Stimulated activated naive CD8-positive, alpha-beta T cell treated with anti-CD3 and anti-CD28 coated beads, Interleukin-15, Interleukin-2, amounts not matched to agents 100 ng/mL and 50 ng/mL, for 24 hours (primary cell): ENCODE measurements around the gene RGS8.
A peak's percentile ranks its signal among the peaks of the same experiment; 100 is the strongest.
"Not testable (repeated sequence)": the region's sequence is repeated elsewhere in the genome, so short reads cannot be mapped to it uniquely, and the experiment has no call there.

Experiments
- H3K27ac Mint-ChIP-seq: one replicate; pipeline ENCODE4 v1.8.0; 2021; ENCODE audit warnings: mild to moderate bottlenecking, mixed read lengths
- H3K27me3 Mint-ChIP-seq: one replicate; pipeline ENCODE4 v1.8.0; 2021; ENCODE audit warnings: mixed read lengths
- H3K36me3 Mint-ChIP-seq: one replicate; pipeline ENCODE4 v1.8.0; 2021; ENCODE audit warnings: low read depth, mixed read lengths
- H3K4me1 Mint-ChIP-seq: one replicate; pipeline ENCODE4 v1.8.0; 2021; ENCODE audit warnings: low read depth, mixed read lengths
- H3K4me3 Mint-ChIP-seq: one replicate; pipeline ENCODE4 v1.8.0; 2021; ENCODE audit warnings: mild to moderate bottlenecking, mixed read lengths
- H3K9me3 Mint-ChIP-seq: one replicate; pipeline ENCODE4 v1.8.0; 2021; ENCODE audit warnings: mixed read lengths

Gene RGS8

GRCh38 chr1:182713492-182713891 is 29.1 kb upstream of the RGS8 start:
- Mint-ChIP-seq H3K4me3 (peak overlapping the region; percentile 54), H3K27me3 (no peaks in the 10 kb centered on the region), H3K36me3 (no peaks in the 10 kb centered on the region), H3K9me3 (no peaks in the 10 kb centered on the region), H3K27ac (peak overlapping the region; percentile 86), H3K4me1 (peaks cover 81% of the 10 kb centered on the region)

GRCh38 chr1:182709855-182710254 is 25.5 kb upstream of the RGS8 start:
- Mint-ChIP-seq H3K27me3 (no peaks in the 10 kb centered on the region), H3K4me3 (no peak overlapping the region), H3K36me3 (no peaks in the 10 kb centered on the region), H3K27ac (peak overlapping the region; percentile 58), H3K9me3 (no peaks in the 10 kb centered on the region), H3K4me1 (peaks cover 50% of the 10 kb centered on the region)

- no peaks in the 10 kb centered on the region for H3K9me3 Mint-ChIP-seq
- no peaks in the 10 kb centered on the region for H3K36me3 Mint-ChIP-seq
- H3K27me3 Mint-ChIP-seq = no peaks in the 10 kb centered on the region
- H3K27ac Mint-ChIP-seq = peak overlapping the region; percentile 42
- peaks cover 44% of the 10 kb centered on the region for H3K4me1 Mint-ChIP-seq
- no peak overlapping the region for H3K4me3 Mint-ChIP-seq
Observed at GRCh38 chr1:182709225-182709764, 24.9 kb upstream of the RGS8 start.

DNA sequence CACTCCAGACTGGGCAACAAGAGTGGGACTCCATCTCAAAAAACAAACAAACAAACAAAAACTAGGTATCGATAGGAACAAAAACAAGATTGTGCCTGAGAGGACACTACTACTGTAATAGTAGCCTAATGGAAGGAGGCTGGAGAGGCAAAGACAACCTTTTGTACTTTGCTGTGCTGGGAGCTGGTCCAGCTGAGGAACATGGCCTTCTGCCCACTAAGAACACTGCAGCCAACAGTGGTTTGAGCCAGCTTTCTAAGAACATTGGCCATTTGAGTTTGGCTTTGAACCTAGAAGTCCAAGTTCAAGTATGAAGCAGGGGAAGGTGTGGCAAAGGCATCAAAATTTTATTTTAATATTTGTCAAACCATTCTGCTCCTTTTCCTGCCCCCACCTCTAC is 22.7 kb upstream of the RGS8 start:
- Mint-ChIP-seq H3K36me3 (no peaks in the 10 kb centered on the region), H3K9me3 (no peaks in the 10 kb centered on the region), H3K4me1 (peaks cover 24% of the 10 kb centered on the region), H3K4me3 (no peak overlapping the region), H3K27ac (no peak overlapping the region), H3K27me3 (no peaks in the 10 kb centered on the region)

- H3K9me3 Mint-ChIP-seq = no peaks in the 10 kb centered on the region
- H3K4me3 Mint-ChIP-seq = no peak overlapping the region
- H3K4me1 Mint-ChIP-seq = peaks cover 15% of the 10 kb centered on the region
- H3K27me3 Mint-ChIP-seq = peaks cover 19% of the 10 kb centered on the region
- H3K27ac Mint-ChIP-seq = no peak overlapping the region
- H3K36me3 Mint-ChIP-seq = no peaks in the 10 kb centered on the region
Observed at GRCh38 chr1:182704677-182705076, 20.3 kb upstream of the RGS8 start.

DNA sequence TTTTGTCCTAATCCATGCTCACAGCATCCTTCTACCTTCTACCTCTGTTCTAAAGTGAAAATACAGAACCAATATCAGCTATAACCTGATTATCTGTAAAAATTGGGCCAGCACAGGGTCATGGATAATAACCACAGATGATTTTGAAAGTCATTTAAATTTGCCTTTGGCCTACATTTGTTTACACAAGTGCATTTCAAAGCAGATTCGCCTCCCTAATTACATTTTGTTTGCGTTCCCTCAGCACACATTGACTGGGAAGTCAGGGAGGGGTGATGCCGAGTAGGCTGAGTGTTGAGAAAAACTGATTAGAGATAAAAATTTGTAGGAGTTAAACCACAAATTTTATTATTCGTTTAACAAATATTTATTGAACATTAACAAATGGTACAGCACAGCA is 19.2 kb upstream of the RGS8 start:
- Mint-ChIP-seq H3K4me3 (no peak overlapping the region), H3K4me1 (peaks cover 4% of the 10 kb centered on the region), H3K9me3 (no peaks in the 10 kb centered on the region), H3K27me3 (peaks cover 31% of the 10 kb centered on the region), H3K36me3 (no peaks in the 10 kb centered on the region), H3K27ac (no peak overlapping the region)

DNA sequence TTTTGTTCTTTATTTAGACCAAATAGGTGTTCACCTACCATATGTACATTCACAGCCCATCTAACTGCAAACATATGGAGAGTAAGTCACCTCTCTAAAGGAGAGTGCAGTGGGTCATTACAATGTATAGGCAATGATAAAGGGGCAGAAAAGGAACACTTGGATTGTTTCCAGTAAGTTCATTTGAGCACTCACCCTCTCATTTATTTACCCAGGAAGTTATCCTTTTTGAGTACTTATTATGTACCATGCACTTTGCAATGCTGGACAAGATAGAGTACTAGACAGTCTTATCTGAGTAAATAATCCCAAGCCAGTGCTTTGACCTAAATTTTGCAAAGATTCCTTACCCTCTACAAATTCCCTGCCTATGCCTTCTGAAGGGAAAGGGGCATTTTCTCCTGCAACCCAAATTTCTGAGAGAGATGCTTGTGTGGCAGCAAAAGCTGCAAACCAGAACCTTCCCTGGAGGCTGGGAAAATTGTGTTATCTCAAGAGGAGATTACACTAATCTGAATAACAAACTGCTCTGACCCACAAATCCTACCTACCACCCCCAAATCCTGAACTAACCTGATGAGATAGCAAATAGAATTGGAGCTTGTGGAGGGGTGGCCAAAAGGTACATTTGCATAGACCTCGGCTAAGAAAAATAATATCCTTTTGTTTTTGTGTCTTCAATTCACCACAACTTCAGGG is 18.6 kb upstream of the RGS8 start:
- H3K4me3 Mint-ChIP-seq = no peak overlapping the region
- no peaks in the 10 kb centered on the region for H3K36me3 Mint-ChIP-seq
- H3K4me1 Mint-ChIP-seq = no peaks in the 10 kb centered on the region
- H3K27ac Mint-ChIP-seq = no peak overlapping the region
- peaks cover 36% of the 10 kb centered on the region for H3K27me3 Mint-ChIP-seq
- no peaks in the 10 kb centered on the region for H3K9me3 Mint-ChIP-seq

DNA sequence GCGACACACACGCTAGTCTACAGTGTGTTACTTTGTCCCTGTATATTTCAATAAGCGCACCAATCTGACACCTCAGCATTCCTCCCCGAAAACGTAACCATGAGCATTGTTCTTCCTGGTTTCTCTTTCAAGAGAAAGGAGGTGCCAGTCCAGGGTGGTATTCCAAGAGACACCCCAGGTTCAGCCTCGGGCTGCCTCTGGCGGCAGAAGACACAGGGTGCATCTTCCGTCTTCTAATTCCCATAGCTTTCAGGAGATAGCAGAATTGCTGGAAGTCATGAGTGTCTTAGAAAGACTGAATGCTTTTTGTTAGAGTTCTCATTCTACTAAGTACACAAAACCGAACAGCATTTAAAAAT is 15.9 kb upstream of the RGS8 start:
- H3K4me3 Mint-ChIP-seq = no peak overlapping the region
- H3K4me1 Mint-ChIP-seq = no peaks in the 10 kb centered on the region
- no peaks in the 10 kb centered on the region for H3K9me3 Mint-ChIP-seq
- H3K27ac Mint-ChIP-seq = no peak overlapping the region
- no peaks in the 10 kb centered on the region for H3K36me3 Mint-ChIP-seq
- peaks cover 56% of the 10 kb centered on the region for H3K27me3 Mint-ChIP-seq

DNA sequence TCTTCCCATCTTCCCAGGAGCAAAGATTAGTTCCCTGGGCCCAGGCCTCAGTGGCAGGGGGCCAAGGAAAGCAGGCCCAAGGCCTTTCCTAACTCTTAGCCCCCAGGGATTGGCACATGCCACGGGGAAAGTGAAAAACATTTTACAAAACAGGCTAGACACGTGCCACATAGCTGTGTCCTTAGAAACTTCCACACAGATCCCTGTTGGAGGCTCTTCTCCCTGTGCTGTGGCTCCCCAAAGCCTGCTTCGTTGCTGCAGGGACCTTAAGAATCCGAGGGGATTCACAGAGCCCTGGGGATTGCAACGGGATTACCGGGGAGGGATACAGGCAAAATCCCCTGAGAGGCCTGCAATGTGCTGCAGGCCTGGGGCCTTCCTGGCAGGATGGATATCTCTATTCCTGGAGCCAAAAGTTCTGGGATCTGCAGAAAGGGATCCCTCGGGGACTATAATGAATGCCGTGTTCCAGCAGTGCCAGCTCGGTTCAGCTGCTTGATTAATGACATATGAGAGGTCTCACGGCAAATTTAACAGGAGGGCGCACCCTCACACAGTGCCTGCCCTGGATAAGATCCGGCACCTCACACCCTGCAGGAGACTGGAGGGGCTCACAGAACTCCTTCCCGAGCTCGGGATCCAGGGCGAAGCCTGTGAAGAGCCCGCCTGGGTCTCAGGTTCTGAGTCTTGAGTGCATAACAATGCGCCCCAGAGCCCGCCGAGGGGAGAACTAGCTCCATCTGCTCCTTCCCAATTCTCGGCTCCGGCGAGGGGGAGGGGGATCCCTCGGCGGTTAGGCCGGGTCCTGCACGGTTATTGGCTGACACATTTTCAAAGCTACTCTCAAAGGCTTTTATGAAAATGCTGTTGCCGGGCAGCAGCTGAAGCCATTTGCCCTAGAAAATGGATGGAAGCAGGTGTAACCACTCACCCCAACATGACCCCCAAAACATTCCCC is 15.3 kb upstream of the RGS8 start:
- no peak overlapping the region for H3K27ac Mint-ChIP-seq

GRCh38 chr1:182698971-182699370 is 14.6 kb upstream of the RGS8 start:
- Mint-ChIP-seq H3K4me3 (no peak overlapping the region), H3K9me3 (no peaks in the 10 kb centered on the region), H3K27me3 (peaks cover 56% of the 10 kb centered on the region), H3K36me3 (no peaks in the 10 kb centered on the region), H3K27ac (no peak overlapping the region), H3K4me1 (no peaks in the 10 kb centered on the region)

More for the DNA sequence above, 15.3 kb upstream of the RGS8 start:
- H3K4me3 Mint-ChIP-seq = no peak overlapping the region
- H3K4me1 Mint-ChIP-seq = no peaks in the 10 kb centered on the region
- peaks cover 56% of the 10 kb centered on the region for H3K27me3 Mint-ChIP-seq
- no peaks in the 10 kb centered on the region for H3K36me3 Mint-ChIP-seq
- no peaks in the 10 kb centered on the region for H3K9me3 Mint-ChIP-seq

DNA sequence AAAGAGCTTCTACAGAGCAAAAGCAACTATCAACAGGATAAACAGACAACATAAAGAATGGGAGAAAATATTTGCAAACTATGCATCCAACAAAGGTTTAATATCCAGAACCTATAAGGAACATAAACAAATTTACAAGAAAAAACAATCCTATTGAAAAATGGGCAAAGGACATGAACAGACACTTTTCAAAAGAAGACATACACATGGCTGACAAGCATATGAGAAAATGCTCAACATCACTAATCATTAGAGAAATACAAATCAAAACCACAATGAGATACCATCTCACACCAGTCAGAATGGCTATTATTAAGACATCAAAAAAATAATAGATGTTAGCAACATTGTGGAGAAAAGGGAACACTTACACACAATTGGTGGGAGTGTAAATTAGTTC is 8.8 kb upstream of the RGS8 start:
- H3K36me3 Mint-ChIP-seq, H3K27ac Mint-ChIP-seq, H3K4me3 Mint-ChIP-seq, H3K4me1 Mint-ChIP-seq: not testable (repeated sequence)
- Mint-ChIP-seq H3K27me3 (peaks cover 46% of the 10 kb centered on the region), H3K9me3 (peaks cover 12% of the 10 kb centered on the region)

DNA sequence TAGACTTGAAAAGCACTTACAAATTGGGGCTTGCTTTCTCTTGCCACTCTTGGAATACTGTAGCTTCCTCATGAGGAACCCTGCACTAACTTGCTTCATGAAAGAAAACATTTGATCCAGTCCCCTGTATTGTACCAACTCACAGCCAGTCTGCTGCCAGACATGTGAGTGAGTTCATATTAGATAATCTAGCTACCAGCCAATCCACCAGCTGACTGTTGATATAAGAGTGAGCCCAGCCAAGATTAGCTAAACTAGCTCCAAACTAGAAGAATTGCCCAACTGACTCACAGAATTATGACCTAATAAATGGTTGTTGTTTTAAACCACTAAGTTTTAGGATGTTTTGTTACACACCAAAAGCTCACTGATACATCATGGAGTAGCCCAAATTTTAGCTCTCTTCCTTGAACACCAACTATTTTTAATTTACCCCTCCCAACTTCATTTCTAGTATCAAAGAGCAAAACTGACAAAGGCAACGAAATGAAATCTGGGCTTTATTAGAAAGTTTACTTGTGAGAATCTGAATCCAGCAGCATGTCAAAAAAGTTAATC is 6.6 kb upstream of the RGS8 start:
- no peaks in the 10 kb centered on the region for H3K4me1 Mint-ChIP-seq
- H3K27ac Mint-ChIP-seq = no peak overlapping the region
- peaks cover 12% of the 10 kb centered on the region for H3K9me3 Mint-ChIP-seq
- H3K36me3 Mint-ChIP-seq = peaks cover 3% of the 10 kb centered on the region
- H3K27me3 Mint-ChIP-seq = peaks cover 37% of the 10 kb centered on the region
- H3K4me3 Mint-ChIP-seq = no peak overlapping the region

DNA sequence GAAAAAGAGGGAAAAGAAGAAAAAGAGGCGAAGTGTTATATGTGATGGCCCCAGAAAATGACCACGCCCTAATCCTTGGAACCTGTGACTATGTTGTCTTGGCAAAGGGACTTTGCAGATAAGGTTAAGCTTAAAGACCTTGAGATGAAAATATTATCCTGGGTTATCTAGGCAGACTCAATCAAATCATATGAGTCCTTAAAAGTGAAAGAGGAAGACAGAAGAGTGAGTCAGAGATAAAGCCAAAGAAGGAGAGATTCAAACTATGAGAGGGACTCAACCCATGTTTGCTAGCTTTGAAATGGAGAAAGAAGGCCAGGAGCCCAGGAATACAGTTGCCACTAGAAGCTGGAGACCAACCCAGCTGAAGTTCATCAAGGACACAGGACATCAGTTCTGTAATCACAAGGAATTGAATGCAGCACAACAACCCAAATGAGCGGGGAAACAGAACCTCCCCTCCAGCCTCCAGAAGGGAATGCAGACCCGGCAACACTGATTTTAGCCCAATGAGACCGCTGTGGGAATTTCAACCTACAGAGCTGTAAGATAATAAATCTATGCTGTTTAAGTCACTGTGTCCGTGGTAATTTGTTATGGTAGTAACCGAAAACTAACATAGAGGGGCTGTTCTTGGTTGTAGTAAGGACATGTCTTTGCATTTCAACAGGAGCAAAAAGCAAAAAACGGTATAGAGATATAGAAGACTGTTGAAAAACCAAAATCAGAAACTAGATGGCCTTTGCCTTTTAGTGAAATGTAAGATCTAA is 4.2 kb upstream of the RGS8 start:
- Mint-ChIP-seq H3K36me3 (peaks cover 3% of the 10 kb centered on the region), H3K27ac (no peak overlapping the region), H3K4me3 (no peak overlapping the region), H3K27me3 (peaks cover 38% of the 10 kb centered on the region), H3K4me1 (no peaks in the 10 kb centered on the region), H3K9me3 (peaks cover 12% of the 10 kb centered on the region)

- Mint-ChIP-seq H3K4me1 (no peaks in the 10 kb centered on the region), H3K36me3 (no peaks in the 10 kb centered on the region), H3K4me3 (no peak overlapping the region), H3K9me3 (peaks cover 7% of the 10 kb centered on the region), H3K27me3 (peaks cover 45% of the 10 kb centered on the region), H3K27ac (no peak overlapping the region)
Observed at GRCh38 chr1:182687361-182687760, 3.0 kb upstream of the RGS8 start.
